Kidney epithelial cell (primary cell): ENCODE measurements around the gene SLC8A1. TPM values are rescaled to one million over a fixed set of nuclear protein-coding genes. Genes with fewer than 3 reads are reported as not detected.

Source experiments
- DNase-seq: peaks from one replicate; pipeline ENCODE4 v3.0.0-alpha.2; 2010; ENCODE audit warnings: low read depth
- H3K27me3 ChIP-seq: 2 replicates; pipeline ENCODE4 v1.6.0; 2011; ENCODE audit warnings: low read length; ENCODE audit not compliant: control insufficient read depth, insufficient read depth
- H3K36me3 ChIP-seq: 2 replicates; pipeline ENCODE4 v1.5.1; 2011; ENCODE audit warnings: low read length; ENCODE audit not compliant: control insufficient read depth, insufficient read depth
- H3K4me3 ChIP-seq: 2 replicates; pipeline ENCODE4 v1.5.1; 2011; ENCODE audit warnings: low read depth, mild to moderate bottlenecking, control low read depth, low read length
- CTCF ChIP-seq: IDR thresholded peaks from 2 replicates; pipeline ENCODE4 v1.5.1; 2011; ENCODE audit warnings: mild to moderate bottlenecking, moderate library complexity, low read length, control low read depth, inconsistent platforms; ENCODE audit not compliant: insufficient read depth, poor library complexity, severe bottlenecking
- total RNA-seq: library from RNA; depleted of rRNA; stranded (reverse); fragments of >200 nt; gene quantifications from 2 replicates; pipeline ENCODE4 v1.2.3, GENCODE V29; 2015

Gene SLC8A1
- total RNA-seq, 1 donor from 2014 or later = 3.2 TPM

DNA sequence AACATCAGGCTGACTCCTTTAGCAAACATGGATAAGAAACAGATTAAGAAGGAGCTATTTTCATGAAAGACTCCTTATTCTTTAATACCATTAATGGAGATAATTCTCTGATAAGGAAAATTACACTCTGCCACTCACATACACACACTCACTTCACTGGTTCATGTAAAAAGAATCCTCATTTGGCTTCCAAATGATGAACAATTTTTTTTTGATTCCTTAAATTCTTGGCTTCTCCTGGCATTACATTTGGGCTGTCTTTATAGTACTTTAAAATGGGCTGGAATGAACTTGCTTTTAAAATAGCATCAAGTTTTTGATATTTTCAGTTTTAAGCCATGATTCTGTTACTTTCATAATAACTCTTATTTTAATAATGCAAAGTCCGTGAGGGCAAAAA lies 328.6 kb downstream of the SLC8A1 start:
- Histone ChIP-seq H3K36me3 (no peaks in the 10 kb centered on the region), H3K27me3 (no peaks in the 10 kb centered on the region), H3K4me3 (no peak overlapping the region)
- no peak for DNase-seq
- TF ChIP-seq CTCF = no peak

DNA sequence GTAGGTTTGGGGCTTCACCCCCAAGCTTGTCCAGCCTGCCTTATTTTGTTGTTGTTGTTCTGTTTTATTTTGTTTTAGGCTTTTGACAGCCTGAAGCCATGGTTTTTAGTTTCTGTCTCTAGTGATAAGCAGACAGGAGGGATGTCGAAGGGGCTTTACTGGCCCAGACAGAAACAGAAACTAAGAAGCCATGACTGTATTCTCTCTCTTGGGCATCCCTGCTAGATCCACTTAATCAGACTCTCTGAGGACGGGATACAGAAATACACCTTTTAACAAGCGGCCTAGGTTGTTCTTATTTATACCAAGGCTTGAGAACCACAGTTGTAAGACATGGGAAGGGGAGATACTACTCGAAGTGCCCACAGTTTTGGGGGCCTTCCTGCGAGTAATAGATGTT lies 330.9 kb downstream of the SLC8A1 start:
- DNase-seq = no peak
- no peaks in the 10 kb centered on the region for H3K27me3 ChIP-seq
- no peaks in the 10 kb centered on the region for H3K36me3 ChIP-seq
- TF ChIP-seq CTCF = no peak
- no peak overlapping the region for H3K4me3 ChIP-seq

DNA sequence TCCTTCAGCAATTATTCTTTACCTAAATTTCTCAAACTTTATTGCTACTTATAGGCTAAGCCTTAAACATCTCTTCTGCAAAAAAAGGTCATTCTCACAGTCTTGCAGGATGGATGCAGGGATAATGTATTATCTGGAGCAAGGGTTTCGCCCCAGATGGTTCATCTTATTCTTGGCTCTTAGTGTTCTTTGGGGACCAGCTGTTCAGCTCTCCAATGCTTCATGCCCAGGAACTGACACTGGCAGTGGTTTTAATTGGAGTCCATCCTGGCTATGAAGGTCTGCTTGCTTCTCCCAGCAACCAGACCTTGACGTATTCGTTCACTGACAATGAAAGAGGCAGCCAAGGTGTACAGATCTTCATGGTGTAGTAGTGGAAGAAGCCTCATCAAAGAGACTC lies 331.9 kb downstream of the SLC8A1 start:
- Histone ChIP-seq H3K27me3 (no peaks in the 10 kb centered on the region), H3K4me3 (no peak overlapping the region), H3K36me3 (no peaks in the 10 kb centered on the region)
- no peak for DNase-seq
- TF ChIP-seq CTCF = no peak

DNA sequence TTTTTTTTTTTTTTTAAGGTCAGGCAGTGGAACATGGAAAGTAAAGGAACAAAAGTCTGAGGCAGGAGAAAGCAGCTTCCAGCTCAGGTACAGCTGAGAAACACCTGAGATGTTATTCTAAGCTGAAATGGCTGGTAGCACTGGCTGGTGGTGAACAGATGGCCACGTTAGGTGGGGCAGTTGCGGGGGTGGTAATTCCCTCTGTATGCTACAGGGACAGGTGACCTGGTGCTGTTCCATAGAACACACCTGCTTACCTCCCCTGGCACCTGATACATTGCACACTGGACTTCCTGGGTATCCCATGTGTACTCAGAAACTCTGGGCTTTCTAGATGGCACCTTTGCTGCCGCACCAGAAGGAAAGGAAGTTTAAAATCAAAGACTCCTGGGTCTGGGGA lies 333.3 kb downstream of the SLC8A1 start:
- Histone ChIP-seq H3K27me3 (no peaks in the 10 kb centered on the region), H3K36me3 (no peaks in the 10 kb centered on the region), H3K4me3 (no peak overlapping the region)
- DNase-seq = no peak
- TF ChIP-seq CTCF = no peak

- no peak overlapping the region for H3K4me3 ChIP-seq
- H3K36me3 ChIP-seq = no peaks in the 10 kb centered on the region
- no peak for TF ChIP-seq CTCF
- DNase-seq = no peak
- H3K27me3 ChIP-seq = no peaks in the 10 kb centered on the region
These were observed 336.0 kb downstream of the SLC8A1 start for GRCh38 chr2:40115894-40116293.

- H3K36me3 ChIP-seq = no peaks in the 10 kb centered on the region
- H3K27me3 ChIP-seq = no peaks in the 10 kb centered on the region
- no peak for TF ChIP-seq CTCF
- DNase-seq = no peak
- H3K4me3 ChIP-seq = no peak overlapping the region
These were observed 336.5 kb downstream of the SLC8A1 start for GRCh38 chr2:40115348-40115747.
